Hepatocyte (in vitro differentiated cells): Measurements from ENCODE around the gene PPM1H. TPM values are rescaled to one million over a fixed set of nuclear protein-coding genes. Genes with fewer than 3 reads are reported as not detected.

ENCODE experiments used
- DNase-seq: peaks from one replicate; pipeline ENCODE4 v3.0.0-alpha.2; 2016; ENCODE audit warnings: low spot score
- H2AFZ ChIP-seq: fragments of 200-600 bp; sonication (generic); 2 replicates; pipeline ENCODE4 v1.6.0; 2016; ENCODE audit warnings: antibody characterized with exemption, mild to moderate bottlenecking
- H3K27ac ChIP-seq: fragments of 200-600 bp; sonication (generic); 2 replicates; pipeline ENCODE4 v1.5.1; 2016; ENCODE audit warnings: mild to moderate bottlenecking
- H3K27me3 ChIP-seq: fragments of 200-600 bp; sonication (generic); 2 replicates; pipeline ENCODE4 v1.6.1; 2016
- H3K36me3 ChIP-seq: fragments of 200-600 bp; sonication (generic); replicated peaks from 2 replicates; pipeline ENCODE4 v1.5.1; 2016; ENCODE audit warnings: low read depth; ENCODE audit not compliant: insufficient read depth
- H3K4me1 ChIP-seq: fragments of 200-600 bp; sonication (generic); 2 replicates; pipeline ENCODE4 v1.5.1; 2016; ENCODE audit warnings: mild to moderate bottlenecking, moderate library complexity; ENCODE audit not compliant: insufficient read depth
- H3K4me2 ChIP-seq: fragments of 200-600 bp; sonication (generic); 2 replicates; pipeline ENCODE4 v1.6.0; 2016
- H3K4me3 ChIP-seq: fragments of 200-600 bp; sonication (generic); 2 replicates; pipeline ENCODE4 v1.5.1; 2016; ENCODE audit warnings: mild to moderate bottlenecking
- H3K79me2 ChIP-seq: fragments of 200-600 bp; sonication (generic); 2 replicates; pipeline ENCODE4 v1.6.0; 2017; ENCODE audit warnings: mild to moderate bottlenecking
- H3K9me2 ChIP-seq: fragments of 200-600 bp; sonication (generic); replicated peaks from 2 replicates; pipeline ENCODE4 v1.6.0; 2017; ENCODE audit warnings: mild to moderate bottlenecking; ENCODE audit not compliant: insufficient read depth
- H3K9me3 ChIP-seq: fragments of 200-600 bp; sonication (generic); 2 replicates; pipeline ENCODE4 v1.5.1; 2016; ENCODE audit warnings: low read depth, mild to moderate bottlenecking
- H4K20me1 ChIP-seq: fragments of 200-600 bp; sonication (generic); 2 replicates; pipeline ENCODE4 v1.6.0; 2016; ENCODE audit warnings: mild to moderate bottlenecking; ENCODE audit not compliant: insufficient read depth, poor library complexity, severe bottlenecking
- EZH2 ChIP-seq: fragments of 200-600 bp; sonication (generic); IDR thresholded peaks from 2 replicates; pipeline ENCODE4 v1.6.1; 2016; ENCODE audit warnings: antibody characterized with exemption, mild to moderate bottlenecking, borderline replicate concordance
- EZH2phosphoT487 ChIP-seq: fragments of 200-600 bp; sonication (generic); IDR thresholded peaks from one replicate; pipeline ENCODE4 v1.6.1; 2018; ENCODE audit warnings: antibody characterized with exemption, mild to moderate bottlenecking, low read depth, moderate library complexity; ENCODE audit not compliant: unreplicated experiment, severe bottlenecking
- WGBS: methylation state at CpG from one replicate; pipeline ENCODE4 v1.1.6; 2016; ENCODE audit warnings: low lambda C conversion rate; ENCODE audit errors: missing lambda C conversion rate; 5-methylcytosine and 5-hydroxymethylcytosine counted together
- polyA plus RNA-seq: library from polyadenylated mRNA; unstranded; fragments of >200 nt; fragmentation: Nextera tagmentation; extraction: Ambion mirVana; gene quantifications from 2 replicates; pipeline ENCODE4 v1.2.1, GENCODE V29; 2016
- total RNA-seq: library from RNA; depleted of rRNA; stranded (reverse); fragments of >200 nt; gene quantifications from 2 replicates; pipeline ENCODE4 v1.2.3, GENCODE V29; 2014
- TF ChIP-seq, protein P1 (sequence below): fragments of 200-600 bp; sonication (generic); IDR thresholded peaks from 2 replicates; pipeline ENCODE4 v1.5.1; 2016; ENCODE audit warnings: antibody characterized with exemption, mild to moderate bottlenecking; ENCODE audit not compliant: poor library complexity

The PPM1H gene
- total and polyA plus RNA-seq, 2 experiments from 2014 or later = 9.2 to 21.8 TPM

DNA sequence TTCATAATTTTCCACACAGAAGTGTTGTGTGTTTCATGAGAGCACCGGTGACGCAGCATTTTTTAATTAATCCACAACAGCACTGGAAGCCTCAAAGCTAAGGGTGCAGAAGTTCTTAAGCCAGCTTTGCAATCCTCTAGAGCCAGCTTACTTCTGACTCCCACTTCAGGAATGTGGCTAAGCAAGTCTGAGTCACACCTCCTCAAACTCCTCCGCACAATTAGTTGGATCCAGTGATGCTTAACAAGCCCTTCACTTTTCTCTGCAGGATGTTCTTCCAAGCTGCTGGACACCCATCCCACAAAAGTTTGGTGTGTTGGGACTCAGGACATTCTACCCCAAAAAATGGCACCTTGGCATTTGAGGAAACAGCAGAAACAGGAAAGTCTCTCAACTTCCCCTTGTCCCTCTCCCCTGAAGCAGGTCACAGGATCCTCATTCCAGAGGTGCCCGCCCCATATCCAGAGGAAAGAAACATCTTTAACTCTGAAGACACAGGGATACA, 210.0 kb downstream of the PPM1H start:
- Histone ChIP-seq H2AFZ (no peak overlapping the region), H3K4me3 (no peak overlapping the region), H3K4me1 (peaks cover 37% of the 10 kb centered on the region), H3K4me2 (peak overlapping the region; percentile 9), H3K27ac (peak overlapping the region; percentile 71), H4K20me1 (no peaks in the 10 kb centered on the region), H3K79me2 (no peaks in the 10 kb centered on the region), H3K36me3 (no peaks in the 10 kb centered on the region), H3K27me3 (no peaks in the 10 kb centered on the region), H3K9me2 (no peaks in the 10 kb centered on the region), H3K9me3 (no peaks in the 10 kb centered on the region)
- no peak for TF ChIP-seq EZH2
- TF ChIP-seq EZH2phosphoT487 = no peak
- DNase-seq = peak; percentile 85
- WGBS = 46% methylated on average over 4 of the region's 4 CpGs

DNA sequence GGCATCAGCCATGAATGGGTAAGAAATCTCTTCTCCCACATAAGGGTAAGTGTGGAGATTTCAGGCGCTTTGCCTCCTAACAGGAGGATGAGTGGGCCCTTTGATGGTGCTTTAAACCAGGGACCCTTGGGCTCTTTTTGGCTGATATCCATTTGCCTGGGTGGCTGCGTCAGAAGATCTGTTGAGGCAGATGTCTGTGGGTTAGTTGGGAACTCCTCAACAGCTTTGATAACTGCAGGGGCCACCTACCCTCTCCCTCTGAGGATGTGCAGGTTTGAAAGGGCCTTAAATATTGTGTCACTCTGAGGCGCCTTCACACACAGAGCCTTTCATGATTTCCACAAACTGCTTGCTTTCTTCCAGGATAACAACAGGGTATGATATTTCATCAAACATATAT, 210.7 kb downstream of the PPM1H start:
- TF ChIP-seq EZH2 (no peak), EZH2phosphoT487 (no peak)
- TF ChIP-seq, protein P1, sequence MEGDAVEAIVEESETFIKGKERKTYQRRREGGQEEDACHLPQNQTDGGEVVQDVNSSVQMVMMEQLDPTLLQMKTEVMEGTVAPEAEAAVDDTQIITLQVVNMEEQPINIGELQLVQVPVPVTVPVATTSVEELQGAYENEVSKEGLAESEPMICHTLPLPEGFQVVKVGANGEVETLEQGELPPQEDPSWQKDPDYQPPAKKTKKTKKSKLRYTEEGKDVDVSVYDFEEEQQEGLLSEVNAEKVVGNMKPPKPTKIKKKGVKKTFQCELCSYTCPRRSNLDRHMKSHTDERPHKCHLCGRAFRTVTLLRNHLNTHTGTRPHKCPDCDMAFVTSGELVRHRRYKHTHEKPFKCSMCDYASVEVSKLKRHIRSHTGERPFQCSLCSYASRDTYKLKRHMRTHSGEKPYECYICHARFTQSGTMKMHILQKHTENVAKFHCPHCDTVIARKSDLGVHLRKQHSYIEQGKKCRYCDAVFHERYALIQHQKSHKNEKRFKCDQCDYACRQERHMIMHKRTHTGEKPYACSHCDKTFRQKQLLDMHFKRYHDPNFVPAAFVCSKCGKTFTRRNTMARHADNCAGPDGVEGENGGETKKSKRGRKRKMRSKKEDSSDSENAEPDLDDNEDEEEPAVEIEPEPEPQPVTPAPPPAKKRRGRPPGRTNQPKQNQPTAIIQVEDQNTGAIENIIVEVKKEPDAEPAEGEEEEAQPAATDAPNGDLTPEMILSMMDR = no peak
- Histone ChIP-seq H3K4me3 (no peak overlapping the region), H2AFZ (no peak overlapping the region), H3K9me2 (no peaks in the 10 kb centered on the region), H3K27me3 (no peaks in the 10 kb centered on the region), H3K9me3 (no peaks in the 10 kb centered on the region), H4K20me1 (no peaks in the 10 kb centered on the region), H3K4me2 (peak overlapping the region; percentile 9), H3K27ac (peak overlapping the region; percentile 67), H3K36me3 (no peaks in the 10 kb centered on the region), H3K4me1 (peaks cover 37% of the 10 kb centered on the region), H3K79me2 (no peaks in the 10 kb centered on the region)
- DNase-seq = no peak
- WGBS = 85% methylated on average over 3 of the region's 3 CpGs

DNA sequence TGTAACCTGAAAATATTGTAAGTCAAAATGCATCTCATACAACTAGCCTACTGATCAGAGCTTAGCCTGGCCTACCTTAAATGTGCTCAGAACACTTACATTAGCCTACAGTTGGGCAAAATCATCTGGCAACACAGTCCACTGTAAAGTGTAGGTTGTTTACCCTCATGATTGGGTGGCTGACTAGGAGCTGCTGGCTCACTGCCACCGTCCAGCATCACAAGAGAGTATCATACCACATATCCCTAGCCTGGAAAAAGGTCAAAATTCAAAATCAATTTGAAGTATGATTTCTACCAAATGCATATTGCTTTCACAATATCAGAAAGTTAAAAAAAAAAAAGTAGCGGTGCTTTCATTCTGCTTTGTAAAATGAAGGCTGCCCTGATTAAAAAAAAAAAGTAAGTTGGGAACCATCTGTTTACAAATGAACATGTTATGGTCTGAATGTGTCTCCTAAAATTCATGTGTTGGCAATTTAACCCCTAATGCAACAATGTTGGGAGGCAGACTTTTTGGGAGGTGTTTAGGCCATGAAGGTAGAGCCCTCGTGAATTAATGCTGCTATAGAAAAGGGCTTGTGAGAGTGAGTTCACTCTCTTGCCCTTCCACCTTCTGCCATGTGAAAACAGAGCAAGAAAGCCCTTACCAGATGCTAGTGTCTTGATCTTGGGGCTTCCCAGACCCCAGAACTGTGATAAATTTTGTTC, 211.8 kb downstream of the PPM1H start:
- Histone ChIP-seq H3K79me2 (no peaks in the 10 kb centered on the region), H2AFZ (no peak overlapping the region), H3K4me3 (no peak overlapping the region), H3K4me2 (no peak overlapping the region), H3K9me2 (no peaks in the 10 kb centered on the region), H3K9me3 (no peaks in the 10 kb centered on the region), H3K27me3 (no peaks in the 10 kb centered on the region), H4K20me1 (no peaks in the 10 kb centered on the region), H3K4me1 (peaks cover 37% of the 10 kb centered on the region), H3K27ac (no peak overlapping the region), H3K36me3 (no peaks in the 10 kb centered on the region)
- DNase-seq = no peak
- 90% methylated on average over 3 of the region's 3 CpGs for WGBS
- no peak for TF ChIP-seq EZH2
- TF ChIP-seq, protein P1 = no peak

DNA sequence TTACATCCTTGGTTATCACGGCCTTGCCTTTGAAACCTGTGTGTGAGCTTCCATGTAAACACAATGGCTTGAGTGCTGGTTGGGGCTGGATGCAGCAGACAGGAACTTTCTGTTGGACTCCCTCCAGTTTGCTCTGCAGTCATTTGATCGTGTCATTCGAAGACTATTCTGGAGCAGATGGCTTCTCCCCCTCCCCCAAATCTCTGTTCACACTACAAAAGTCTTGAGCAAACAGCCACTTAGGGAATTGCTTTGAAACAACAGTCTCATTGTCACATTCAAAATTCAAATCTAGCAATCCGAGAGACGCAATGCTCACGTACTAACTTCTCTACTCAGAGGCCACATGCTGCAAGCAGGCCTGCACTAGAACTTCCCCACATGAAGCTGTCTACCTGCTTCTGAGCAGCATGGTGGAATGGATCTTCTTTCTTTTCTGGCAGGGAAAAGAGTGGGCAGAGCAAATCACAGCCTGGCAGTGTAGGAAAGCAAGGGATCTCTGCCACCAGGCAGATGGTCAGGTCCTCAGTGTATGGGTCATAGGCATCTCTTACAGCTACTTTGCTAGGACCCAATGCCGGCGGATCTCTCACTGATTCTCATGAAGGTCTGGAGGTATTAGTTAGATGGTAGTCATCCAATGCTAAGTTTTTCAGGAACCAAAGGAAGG, 214.2 kb downstream of the PPM1H start:
- 65% methylated on average over 8 of the region's 8 CpGs for WGBS
- Histone ChIP-seq H3K4me1 (peaks cover 28% of the 10 kb centered on the region), H3K4me3 (no peak overlapping the region), H3K9me2 (no peaks in the 10 kb centered on the region), H3K79me2 (no peaks in the 10 kb centered on the region), H3K9me3 (no peaks in the 10 kb centered on the region), H3K27ac (peak overlapping the region; percentile 26), H4K20me1 (no peaks in the 10 kb centered on the region), H3K27me3 (no peaks in the 10 kb centered on the region), H3K4me2 (no peak overlapping the region), H3K36me3 (no peaks in the 10 kb centered on the region), H2AFZ (no peak overlapping the region)
- TF ChIP-seq EZH2 (no peak), EZH2phosphoT487 (no peak)
- TF ChIP-seq, protein P1 = no peak
- DNase-seq = no peak
